ENCODE results near the gene RBP2. TPM values are rescaled to one million over a fixed set of nuclear protein-coding genes. Genes with fewer than 3 reads are reported as not detected.
"Not testable (repeated sequence)": the region's sequence is repeated elsewhere in the genome, so short reads cannot be mapped to it uniquely, and the experiment has no call there.

The RBP2 gene
- total RNA-seq, 4 donors from 2014 or later = 3.4 TPM; not detected in 3

- H3K4me1 ChIP-seq = no peaks in the 10 kb centered on the region
- in situ Hi-C loops (cut with MboI; ENCODE audit: low pct_ligation_motif_present in 1 of 4, low pct_unique_long_range_greater_than_20kb in 1 of 4, low sequenced_read_pairs in 3 of 4) (no loop called here), intact Hi-C loops (cut with DNase I; ENCODE audit: low total_unique reads) (no loop called here)
- peaks cover 0 to 7% (median 0%) of the 10 kb centered on the region in 4 donors for H3K36me3 ChIP-seq
- peaks cover 23 to 27% of the 10 kb centered on the region in 2 donors for H3K9me3 ChIP-seq
- TF ChIP-seq, protein P1, sequence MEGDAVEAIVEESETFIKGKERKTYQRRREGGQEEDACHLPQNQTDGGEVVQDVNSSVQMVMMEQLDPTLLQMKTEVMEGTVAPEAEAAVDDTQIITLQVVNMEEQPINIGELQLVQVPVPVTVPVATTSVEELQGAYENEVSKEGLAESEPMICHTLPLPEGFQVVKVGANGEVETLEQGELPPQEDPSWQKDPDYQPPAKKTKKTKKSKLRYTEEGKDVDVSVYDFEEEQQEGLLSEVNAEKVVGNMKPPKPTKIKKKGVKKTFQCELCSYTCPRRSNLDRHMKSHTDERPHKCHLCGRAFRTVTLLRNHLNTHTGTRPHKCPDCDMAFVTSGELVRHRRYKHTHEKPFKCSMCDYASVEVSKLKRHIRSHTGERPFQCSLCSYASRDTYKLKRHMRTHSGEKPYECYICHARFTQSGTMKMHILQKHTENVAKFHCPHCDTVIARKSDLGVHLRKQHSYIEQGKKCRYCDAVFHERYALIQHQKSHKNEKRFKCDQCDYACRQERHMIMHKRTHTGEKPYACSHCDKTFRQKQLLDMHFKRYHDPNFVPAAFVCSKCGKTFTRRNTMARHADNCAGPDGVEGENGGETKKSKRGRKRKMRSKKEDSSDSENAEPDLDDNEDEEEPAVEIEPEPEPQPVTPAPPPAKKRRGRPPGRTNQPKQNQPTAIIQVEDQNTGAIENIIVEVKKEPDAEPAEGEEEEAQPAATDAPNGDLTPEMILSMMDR (IDR thresholded peaks at IDR 0.05) = no peak
- TF ChIP-seq EP300 (IDR thresholded peaks at IDR 0.05; ENCODE audit: low read depth) = no peak
- no peak for TF ChIP-seq POLR2AphosphoS5 (IDR thresholded peaks at IDR 0.05)
- no peak for TF ChIP-seq POLR2A (IDR thresholded peaks at IDR 0.05)
- no peak overlapping the region for H3K4me3 ChIP-seq
- DNase-seq = no peak
- 90 to 92% methylated on average over 1 of the region's 1 CpG for WGBS, 2 donors (ENCODE audit: low coverage in 1 of 2)
- H3K27me3 ChIP-seq = no peaks in the 10 kb centered on the region
- H3K27ac ChIP-seq = no peak overlapping the region
Measured at GRCh38 chr3:139416275-139416674, 60.0 kb downstream of the RBP2 start.

- H3K27ac ChIP-seq = no peak overlapping the region
- no peaks in the 10 kb centered on the region for H3K4me1 ChIP-seq
- H3K36me3 ChIP-seq = peaks cover 0 to 7% (median 0%) of the 10 kb centered on the region in 4 donors
- TF ChIP-seq POLR2AphosphoS5 (IDR thresholded peaks at IDR 0.05) = no peak
- TF ChIP-seq, protein P1 (IDR thresholded peaks at IDR 0.05) = no peak
- no peak for TF ChIP-seq EP300 (IDR thresholded peaks at IDR 0.05; ENCODE audit: low read depth)
- TF ChIP-seq POLR2A (IDR thresholded peaks at IDR 0.05) = no peak
- in situ Hi-C loops (cut with MboI; ENCODE audit: low pct_ligation_motif_present in 1 of 4, low pct_unique_long_range_greater_than_20kb in 1 of 4, low sequenced_read_pairs in 3 of 4) = no loop called here
- H3K27me3 ChIP-seq = no peaks in the 10 kb centered on the region
- intact Hi-C loops (cut with DNase I; ENCODE audit: low total_unique reads) = no loop called here
- H3K4me3 ChIP-seq = no peak overlapping the region
- WGBS, 2 donors (ENCODE audit: low coverage in 1 of 2) = 73 to 75% methylated on average over 2 of the region's 2 CpGs
- DNase-seq = no peak
- peaks cover 23 to 36% of the 10 kb centered on the region in 2 donors for H3K9me3 ChIP-seq
Measured at GRCh38 chr3:139414608-139415224, 61.6 kb downstream of the RBP2 start.

GRCh38 chr3:139412891-139413290 lies 63.4 kb downstream of the RBP2 start:
- DNase-seq; H3K4me1 ChIP-seq; H3K4me3 ChIP-seq; H3K36me3 ChIP-seq; H3K27me3 ChIP-seq; in situ Hi-C loops (cut with MboI; ENCODE audit: low pct_ligation_motif_present in 1 of 4, low pct_unique_long_range_greater_than_20kb in 1 of 4, low sequenced_read_pairs in 3 of 4); H3K27ac ChIP-seq; intact Hi-C loops (cut with DNase I; ENCODE audit: low total_unique reads): not testable (repeated sequence)
- H3K9me3 ChIP-seq = peaks cover 23 to 36% of the 10 kb centered on the region in 2 donors

Other genes starting within 250 kb of the RBP2 start
- gene MRPS22, start 132.5 kb downstream of the RBP2 start, total RNA-seq = 10 to 100 TPM; 14.6 to 62.7 (median 51.6) TPM
- gene COPB2, start 86.9 kb downstream of the RBP2 start, total RNA-seq = 10 to 100 TPM; 38.9 to 86.3 (median 56.3) TPM
- 1 to 10 TPM in 2 of 4 donors, not detected in 2; 2.7 to 6.4 TPM for gene RBP1, start 63.2 kb upstream of the RBP2 start, total RNA-seq
- 10 to 100 TPM in 1 of 4 donors, 1 to 10 TPM in 3; 1.5 to 12.6 (median 5.6) TPM for gene NMNAT3, start 201.5 kb upstream of the RBP2 start, total RNA-seq